GM12872 (cell line): Measurements from ENCODE around the gene MADD.

Source experiments
- CTCF ChIP-seq: IDR thresholded peaks from 3 replicates; pipeline ENCODE4 v1.5.1; 2011; ENCODE audit warnings: low read depth, mild to moderate bottlenecking, low read length, moderate library complexity; ENCODE audit not compliant: insufficient read depth

MADD gene

GRCh38 chr11:47308050-47308823 is 38.3 kb downstream of the MADD start:
- no peak for TF ChIP-seq CTCF

- TF ChIP-seq CTCF: no peak
Measured at GRCh38 chr11:47314992-47315391, 45.1 kb downstream of the MADD start.

GRCh38 chr11:47317064-47317828 is 47.3 kb downstream of the MADD start:
- TF ChIP-seq CTCF: no peak

GRCh38 chr11:47318166-47318565 is 48.2 kb downstream of the MADD start:
- TF ChIP-seq CTCF: no peak

GRCh38 chr11:47324520-47324919 is 54.6 kb downstream of the MADD start:
- TF ChIP-seq CTCF: no peak

- TF ChIP-seq CTCF: no peak
Measured at GRCh38 chr11:47325271-47326041, 55.5 kb downstream of the MADD start.

GRCh38 chr11:47326198-47326597 is 56.3 kb downstream of the MADD start:
- TF ChIP-seq CTCF: no peak
